T-helper 17 cell (primary cell): ENCODE data around the gene CD226. TPM values are rescaled to one million over a fixed set of nuclear protein-coding genes. Genes with fewer than 3 reads are reported as not detected.
"Not testable (repeated sequence)": the region's sequence is repeated elsewhere in the genome, so short reads cannot be mapped to it uniquely, and the experiment has no call there.

Experiments used
- ATAC-seq: fragments of 150-1000 bp; cut with Tn5 transposase; 2 replicates; pipeline ENCODE4 v1.10.0; 2021; ENCODE audit warnings: mild to moderate bottlenecking, moderate library complexity
- DNase-seq, 3 donors: peaks; one replicate each; pipeline versions ENCODE4 v3.0.0 to v3.0.0-alpha.2; 2020 to 2021
- H3K9me3 ChIP-seq: one replicate; pipeline ENCODE4 v1.7.0; 2013; ENCODE audit warnings: low read length, mild to moderate bottlenecking; ENCODE audit not compliant: control insufficient read depth, poor library complexity, severe bottlenecking
- H3K27ac Mint-ChIP-seq: one replicate; pipeline ENCODE4 v1.8.0; 2022; ENCODE audit warnings: mild to moderate bottlenecking, moderate library complexity, mixed read lengths
- H3K27me3 Mint-ChIP-seq: one replicate; pipeline ENCODE4 v1.8.0; 2022; ENCODE audit warnings: mixed read lengths
- H3K36me3 Mint-ChIP-seq: one replicate; pipeline ENCODE4 v1.8.0; 2022; ENCODE audit warnings: low read depth, mixed read lengths
- H3K4me1 Mint-ChIP-seq: one replicate; pipeline ENCODE4 v1.8.0; 2022; ENCODE audit warnings: mild to moderate bottlenecking, mixed read lengths
- H3K4me3 Mint-ChIP-seq: one replicate; pipeline ENCODE4 v1.8.0; 2022; ENCODE audit warnings: mild to moderate bottlenecking, moderate library complexity, mixed read lengths
- total RNA-seq, 4 donors: library from RNA in 2 of 4; stranded (reverse) in 2 of 4; gene quantifications; one replicate each; pipeline ENCODE4 v1.2.3 and lab custom pipeline; 2022 to 2026

Gene CD226
- total RNA-seq, 2 donors from 2014 or later = 106 to 128 TPM

DNA sequence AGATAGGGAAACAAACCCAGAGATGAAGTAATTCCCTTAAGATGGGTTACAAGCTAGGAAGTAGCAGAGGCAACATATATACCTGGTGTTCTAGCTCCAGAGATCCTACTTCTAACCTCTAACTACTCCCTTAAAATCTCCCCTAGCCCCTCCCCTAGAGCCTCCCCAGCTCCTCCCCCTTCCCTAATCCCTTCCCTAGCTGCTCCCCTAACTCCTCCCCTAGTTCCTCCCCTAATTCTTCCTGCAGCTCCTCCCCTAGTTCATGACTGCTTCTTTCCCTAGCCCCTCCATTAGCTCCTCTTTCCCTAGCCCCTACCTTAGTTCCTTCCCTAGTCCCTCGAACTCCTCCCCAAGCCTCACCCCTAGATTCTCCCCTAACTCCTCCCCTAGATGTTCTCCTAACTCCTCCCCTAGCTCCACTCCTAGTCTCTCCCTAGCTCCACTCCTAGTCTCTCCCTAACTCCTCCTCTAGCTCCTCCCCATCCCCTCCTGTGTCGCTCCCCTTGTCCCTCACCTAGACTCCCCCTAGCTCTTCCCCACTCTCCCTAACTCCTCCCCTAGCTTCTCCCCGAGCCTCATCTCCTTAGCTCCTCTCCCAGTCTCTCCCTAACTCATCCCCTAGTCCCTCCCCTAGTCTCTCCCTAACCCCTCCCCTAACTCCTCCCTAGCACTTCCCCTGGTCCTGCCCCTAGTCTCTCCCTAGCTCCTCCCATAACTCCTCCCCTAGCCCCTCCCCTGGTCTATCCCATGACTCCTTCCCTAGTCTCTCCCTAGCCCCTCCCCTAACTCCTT is 108.9 kb downstream of the CD226 start:
- no peak overlapping the region for H3K27ac Mint-ChIP-seq
- H3K9me3 ChIP-seq = no peaks in the 10 kb centered on the region
- DNase-seq (no peak), ATAC-seq (no peak)
- H3K4me1 Mint-ChIP-seq = peaks cover 2% of the 10 kb centered on the region
- no peak overlapping the region for H3K4me3 Mint-ChIP-seq
- H3K36me3 Mint-ChIP-seq = peaks cover 2% of the 10 kb centered on the region
- H3K27me3 Mint-ChIP-seq = no peaks in the 10 kb centered on the region

DNA sequence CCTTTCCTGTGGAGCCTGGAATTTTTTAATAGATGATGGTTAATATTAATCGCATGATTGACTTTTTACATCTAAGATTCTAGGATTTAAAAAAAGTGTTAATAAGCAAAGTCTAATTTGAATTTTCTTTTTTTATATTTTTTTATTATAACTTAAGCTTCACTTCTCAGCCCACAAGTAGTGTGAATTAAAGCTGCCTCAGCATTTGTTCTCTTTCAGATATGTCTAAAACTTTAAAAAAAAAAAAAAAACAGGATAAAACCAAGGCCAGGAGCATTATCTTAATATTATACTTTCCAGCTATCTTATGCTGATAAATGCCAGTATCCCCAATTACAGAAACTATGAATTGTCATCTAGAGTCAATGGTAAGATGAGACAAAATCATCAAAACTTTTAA is 109.7 kb downstream of the CD226 start:
- DNase-seq = no peak
- no peak for ATAC-seq
- no peaks in the 10 kb centered on the region for H3K9me3 ChIP-seq
- no peak overlapping the region for H3K4me3 Mint-ChIP-seq
- H3K27me3 Mint-ChIP-seq = no peaks in the 10 kb centered on the region
- H3K36me3 Mint-ChIP-seq = peaks cover 2% of the 10 kb centered on the region
- H3K4me1 Mint-ChIP-seq = peaks cover 2% of the 10 kb centered on the region
- H3K27ac Mint-ChIP-seq = no peak overlapping the region

DNA sequence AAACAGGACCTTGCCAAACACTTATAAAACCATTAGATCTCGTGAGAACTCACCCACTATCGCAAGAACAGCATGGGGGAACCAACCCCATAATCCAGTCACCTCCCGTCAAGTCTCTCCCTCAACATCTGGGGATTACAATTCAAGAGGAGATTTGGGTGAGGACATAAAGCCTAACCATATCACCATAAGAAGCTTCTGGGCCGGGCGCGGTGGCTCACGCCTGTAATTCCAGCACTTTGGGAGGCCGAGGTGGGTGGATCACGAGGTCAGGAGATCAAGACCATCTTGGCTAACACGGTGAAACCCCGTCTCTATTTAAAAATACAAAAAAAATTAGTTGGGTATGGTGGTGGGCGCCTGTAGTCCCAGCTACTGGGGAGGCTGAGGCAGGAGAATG is 112.7 kb downstream of the CD226 start:
- not testable (repeated sequence) for ATAC-seq, H3K27ac Mint-ChIP-seq, H3K36me3 Mint-ChIP-seq, H3K27me3 Mint-ChIP-seq, H3K4me1 Mint-ChIP-seq, H3K4me3 Mint-ChIP-seq, H3K9me3 ChIP-seq, DNase-seq

DNA sequence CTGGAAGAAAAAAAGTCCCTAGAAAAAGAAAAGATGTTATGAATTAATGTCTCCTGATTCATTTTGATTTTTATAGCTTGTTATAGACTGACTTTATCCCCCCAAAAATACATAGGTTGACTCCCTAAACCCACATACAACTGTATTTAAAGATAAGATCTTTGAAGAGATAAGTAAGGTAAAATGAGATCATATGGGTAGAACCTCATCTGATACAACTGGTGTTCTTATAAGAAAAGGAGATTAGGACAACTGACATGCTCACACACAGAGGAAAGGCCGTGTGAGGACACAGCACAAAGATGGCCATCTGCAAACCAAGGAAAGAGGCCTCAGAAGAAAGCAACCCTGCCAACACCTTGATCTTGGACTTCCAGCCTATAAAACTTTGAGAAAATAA is 117.5 kb downstream of the CD226 start:
- Mint-ChIP-seq H3K36me3 (peaks cover 3% of the 10 kb centered on the region), H3K4me1 (no peaks in the 10 kb centered on the region), H3K27ac (no peak overlapping the region), H3K4me3 (no peak overlapping the region), H3K27me3 (no peaks in the 10 kb centered on the region)
- ATAC-seq (no peak), DNase-seq (no peak)
- H3K9me3 ChIP-seq = no peaks in the 10 kb centered on the region

DNA sequence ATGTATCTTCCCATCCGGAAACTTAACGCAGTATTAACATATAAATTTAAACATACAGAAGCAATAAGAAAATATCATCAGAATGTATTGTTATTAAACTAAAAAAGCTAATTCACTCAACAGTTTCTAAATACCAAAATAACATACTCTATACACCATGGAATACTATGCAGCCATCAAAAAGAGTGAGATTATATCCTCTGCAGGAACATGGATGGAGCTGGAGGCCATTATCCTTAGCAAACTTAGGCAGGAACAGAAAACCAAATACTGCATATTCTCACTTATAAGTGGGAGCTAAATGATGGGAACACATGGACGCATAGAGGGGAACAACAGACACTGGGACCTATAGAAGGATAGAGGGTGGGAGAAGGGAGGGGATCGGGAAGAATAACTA is 127.1 kb downstream of the CD226 start:
- Mint-ChIP-seq H3K4me1 (no peaks in the 10 kb centered on the region), H3K36me3 (peaks cover 11% of the 10 kb centered on the region), H3K27ac (no peak overlapping the region), H3K27me3 (no peaks in the 10 kb centered on the region), H3K4me3 (no peak overlapping the region)
- ATAC-seq (no peak), DNase-seq (no peak)
- peaks cover 3% of the 10 kb centered on the region for H3K9me3 ChIP-seq

DNA sequence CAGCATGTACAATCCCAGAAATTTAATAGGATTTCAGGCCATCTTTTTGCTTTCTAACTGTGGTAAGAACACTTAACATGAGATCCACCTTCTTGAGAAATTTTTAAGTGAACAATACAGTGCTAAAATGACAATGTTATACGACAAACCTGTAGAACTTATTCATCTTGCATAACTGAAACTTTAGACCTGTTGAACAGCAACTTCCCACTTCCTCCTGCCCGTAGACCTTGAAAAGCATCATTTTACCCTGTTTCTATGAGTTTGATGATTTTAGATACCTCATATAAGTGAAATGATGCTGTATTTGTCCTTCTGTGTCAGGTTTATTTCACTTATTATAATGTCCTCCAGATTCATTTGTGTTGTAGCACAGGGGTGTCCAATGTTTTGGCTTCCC is 128.2 kb downstream of the CD226 start:
- peaks cover 11% of the 10 kb centered on the region for H3K36me3 Mint-ChIP-seq
- no peaks in the 10 kb centered on the region for H3K4me1 Mint-ChIP-seq
- H3K9me3 ChIP-seq = peaks cover 3% of the 10 kb centered on the region
- H3K27me3 Mint-ChIP-seq = no peaks in the 10 kb centered on the region
- DNase-seq (no peak), ATAC-seq (no peak)
- no peak overlapping the region for H3K27ac Mint-ChIP-seq
- no peak overlapping the region for H3K4me3 Mint-ChIP-seq

DNA sequence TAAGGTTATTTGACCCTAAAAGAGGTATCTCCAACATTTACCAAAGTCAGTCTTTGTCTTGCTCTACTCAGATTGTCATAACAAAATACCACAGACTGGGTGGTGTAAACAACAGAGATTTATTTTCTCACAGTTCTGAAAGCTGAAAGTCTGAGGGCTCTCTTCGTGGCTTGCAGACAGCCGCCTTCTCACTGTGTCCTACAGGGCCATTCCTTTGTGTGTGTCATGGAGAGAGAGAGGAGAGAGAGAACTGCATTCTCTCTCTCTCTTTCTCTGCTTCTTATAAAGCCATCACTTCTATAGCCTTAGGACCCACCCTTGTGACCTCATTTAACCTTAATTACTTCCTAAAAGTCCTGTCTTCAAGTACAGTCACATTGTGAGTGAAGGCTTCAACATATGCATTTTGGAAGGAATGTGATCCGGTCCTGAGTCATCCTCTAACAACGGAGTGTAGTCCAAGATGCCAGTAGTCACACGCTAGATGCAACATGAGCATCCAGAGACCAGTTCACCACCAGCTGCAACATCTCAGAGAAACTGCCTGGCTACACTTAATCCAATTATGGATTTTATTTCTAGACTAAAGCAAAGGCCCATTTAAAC is 130.2 kb downstream of the CD226 start:
- Mint-ChIP-seq H3K4me3 (no peak overlapping the region), H3K27me3 (no peaks in the 10 kb centered on the region), H3K36me3 (peaks cover 13% of the 10 kb centered on the region), H3K4me1 (no peaks in the 10 kb centered on the region), H3K27ac (no peak overlapping the region)
- ATAC-seq = no peak
- peaks cover 3% of the 10 kb centered on the region for H3K9me3 ChIP-seq
- no peak for DNase-seq

DNA sequence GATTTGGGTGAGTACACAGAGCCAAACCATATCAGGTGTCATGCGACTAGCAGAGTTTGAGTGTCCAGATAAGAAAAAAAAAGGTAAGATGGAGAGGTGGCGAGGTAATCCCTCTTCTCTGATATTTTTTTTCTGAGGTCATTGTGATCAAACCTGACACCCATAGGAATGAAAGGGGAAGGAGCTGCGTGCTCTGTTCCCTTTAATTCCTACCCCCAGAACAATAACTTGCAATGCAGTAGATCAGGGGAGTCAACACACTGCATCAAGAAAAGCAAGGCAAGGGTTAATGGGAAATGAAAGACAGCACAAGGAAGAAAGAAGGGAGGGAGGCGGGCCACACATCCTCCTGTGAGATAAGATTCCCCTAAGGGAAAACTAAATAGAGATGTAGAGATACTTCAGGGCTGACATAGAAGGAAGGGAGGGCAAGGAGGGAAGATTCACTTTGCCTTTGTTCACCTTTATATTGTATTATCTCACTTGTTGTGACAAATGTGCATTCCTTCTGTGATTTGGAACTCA is 132.8 kb downstream of the CD226 start:
- no peak for DNase-seq
- Mint-ChIP-seq H3K27ac (no peak overlapping the region), H3K4me3 (no peak overlapping the region), H3K4me1 (no peaks in the 10 kb centered on the region), H3K36me3 (peaks cover 11% of the 10 kb centered on the region), H3K27me3 (no peaks in the 10 kb centered on the region)
- peaks cover 4% of the 10 kb centered on the region for H3K9me3 ChIP-seq
- no peak for ATAC-seq

DNA sequence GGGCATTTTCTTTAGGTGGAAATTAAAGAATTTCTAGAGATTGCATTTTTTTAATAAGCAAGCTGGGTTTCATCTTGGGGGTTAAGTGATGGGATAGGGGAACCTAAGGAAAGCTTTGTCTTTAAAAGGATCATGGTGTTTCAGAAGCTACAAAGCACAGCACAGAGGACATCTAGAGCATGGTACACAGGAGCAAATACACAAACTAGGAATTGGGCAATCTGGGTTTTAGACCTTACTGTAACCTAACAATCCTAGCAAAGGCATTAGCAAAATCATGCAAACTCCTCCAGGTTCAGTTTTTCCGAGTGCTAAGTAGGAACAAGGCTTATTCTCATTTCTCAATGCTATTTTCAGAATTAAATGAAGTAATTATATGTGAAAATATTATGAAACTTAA is 134.1 kb downstream of the CD226 start:
- H3K9me3 ChIP-seq = peaks cover 4% of the 10 kb centered on the region
- Mint-ChIP-seq H3K4me1 (no peaks in the 10 kb centered on the region), H3K36me3 (peaks cover 9% of the 10 kb centered on the region), H3K4me3 (no peak overlapping the region), H3K27ac (no peak overlapping the region), H3K27me3 (no peaks in the 10 kb centered on the region)
- ATAC-seq = no peak
- no peak for DNase-seq

DNA sequence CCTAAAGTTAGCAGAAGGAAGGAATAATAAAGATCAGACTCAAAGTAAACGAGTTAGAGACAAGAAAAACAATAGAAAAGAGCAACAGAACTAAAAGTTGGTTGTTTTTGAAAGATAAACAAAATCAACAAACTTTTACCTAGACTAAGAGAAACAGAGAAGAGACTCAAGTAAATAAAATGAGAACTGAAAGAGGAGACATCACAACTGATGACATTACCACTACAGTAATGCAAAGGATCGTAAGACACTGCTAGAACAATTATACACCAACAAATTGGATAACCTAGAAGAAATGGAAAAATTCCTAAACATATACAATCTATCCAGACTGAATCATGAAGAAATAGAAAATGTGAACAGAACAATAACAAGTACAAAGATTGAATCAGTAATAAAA is 139.3 kb downstream of the CD226 start:
- Mint-ChIP-seq H3K27ac (no peak overlapping the region), H3K36me3 (peaks cover 4% of the 10 kb centered on the region), H3K27me3 (no peaks in the 10 kb centered on the region), H3K4me3 (no peak overlapping the region), H3K4me1 (peaks cover 2% of the 10 kb centered on the region)
- DNase-seq (no peak), ATAC-seq (no peak)
- H3K9me3 ChIP-seq = peaks cover 4% of the 10 kb centered on the region

DNA sequence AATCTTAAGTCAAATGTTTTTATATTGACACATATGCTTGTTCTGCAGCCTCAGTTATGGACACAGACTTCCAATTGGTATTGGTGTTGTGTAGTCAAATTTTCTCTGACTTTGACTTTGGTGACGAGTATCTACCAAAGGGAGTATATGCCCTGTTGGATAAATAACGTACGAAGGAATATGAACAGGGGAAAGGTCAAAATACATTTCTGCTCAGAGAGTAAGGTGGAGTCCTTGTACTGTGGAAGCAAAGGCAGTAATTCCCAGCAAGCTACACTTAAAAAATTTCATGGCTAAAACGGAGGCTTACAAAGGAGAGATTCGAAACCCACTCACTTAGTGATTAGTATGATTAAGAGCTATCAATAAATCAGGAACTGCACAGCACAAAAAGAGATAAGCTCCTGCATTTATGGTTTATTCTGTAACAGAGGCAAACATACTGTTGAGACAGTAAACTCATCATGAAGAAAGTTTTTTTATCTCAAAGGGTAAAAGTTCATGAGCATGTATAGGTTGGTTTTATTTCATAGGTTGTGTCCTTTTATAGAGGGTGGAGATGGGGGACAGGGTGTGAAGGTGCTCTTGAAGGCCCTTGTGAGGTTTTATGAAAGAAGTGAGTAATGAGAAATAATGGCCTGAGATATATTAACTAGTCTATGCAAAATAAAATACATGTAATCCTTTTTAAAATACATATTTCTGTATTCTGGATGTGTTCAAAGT is 142.7 kb downstream of the CD226 start:
- ATAC-seq (no peak), DNase-seq (no peak)
- no peak overlapping the region for H3K27ac Mint-ChIP-seq
- no peaks in the 10 kb centered on the region for H3K9me3 ChIP-seq
- H3K4me1 Mint-ChIP-seq = peaks cover 2% of the 10 kb centered on the region
- H3K4me3 Mint-ChIP-seq = no peak overlapping the region
- peaks cover 4% of the 10 kb centered on the region for H3K36me3 Mint-ChIP-seq
- no peaks in the 10 kb centered on the region for H3K27me3 Mint-ChIP-seq
